H9 (cell line): ENCODE data around the gene SH3TC1. TPM values are rescaled to one million over a fixed set of nuclear protein-coding genes. Genes with fewer than 3 reads are reported as not detected.

Experiments
- DNase-seq: peaks from one replicate; pipeline ENCODE4 v3.0.0-alpha.2; 2017
- H2AFZ ChIP-seq: one replicate; pipeline ENCODE4 v1.6.1; 2013; ENCODE audit warnings: mild to moderate bottlenecking, low read length, control low read depth, moderate library complexity
- H2AK5ac ChIP-seq: 2 replicates; pipeline ENCODE4 v1.6.1; 2013; ENCODE audit warnings: low read length, control low read depth, mixed read lengths; ENCODE audit not compliant: insufficient read length
- H2BK120ac ChIP-seq: one replicate; pipeline ENCODE4 v1.6.1; 2013; ENCODE audit warnings: low read depth, mild to moderate bottlenecking, low read length, control low read depth, inconsistent platforms; ENCODE audit not compliant: poor library complexity, severe bottlenecking
- H2BK12ac ChIP-seq: 2 replicates; pipeline ENCODE4 v1.6.1; 2013; ENCODE audit warnings: low read length, control low read depth, mixed read lengths, low read depth; ENCODE audit not compliant: insufficient read length
- H2BK15ac ChIP-seq: 2 replicates; pipeline ENCODE4 v1.6.1; 2013; ENCODE audit warnings: low read depth, low read length, control low read depth
- H2BK20ac ChIP-seq: one replicate; pipeline ENCODE4 v1.6.1; 2013; ENCODE audit warnings: low read depth, mild to moderate bottlenecking, low read length, control low read depth, inconsistent platforms; ENCODE audit not compliant: poor library complexity, severe bottlenecking
- H2BK5ac ChIP-seq: 2 replicates; pipeline ENCODE4 v1.6.1; 2013; ENCODE audit warnings: low read length, control low read depth, mixed read lengths; ENCODE audit not compliant: insufficient read length
- H3K14ac ChIP-seq: 2 replicates; pipeline ENCODE4 v1.6.1; 2013; ENCODE audit warnings: low read length, control low read depth; ENCODE audit not compliant: insufficient read depth
- H3K18ac ChIP-seq: 2 replicates; pipeline ENCODE4 v1.6.1; 2013; ENCODE audit warnings: low read depth, mild to moderate bottlenecking, mixed read lengths, low read length, control low read depth; ENCODE audit not compliant: insufficient read length
- H3K23ac ChIP-seq: 2 replicates; pipeline ENCODE4 v1.6.1; 2013; ENCODE audit warnings: low read length, control low read depth, mixed read lengths, low read depth; ENCODE audit not compliant: insufficient read length
- H3K23me2 ChIP-seq: 2 replicates; pipeline ENCODE4 v1.6.1; 2013; ENCODE audit warnings: low read depth, mild to moderate bottlenecking, mixed read lengths, low read length, control low read depth; ENCODE audit not compliant: insufficient read length, poor library complexity, severe bottlenecking
- H3K27ac ChIP-seq: 2 replicates; pipeline ENCODE4 v1.5.1; 2013; ENCODE audit warnings: low read length, control low read depth, mixed read lengths, low read depth; ENCODE audit not compliant: insufficient read length
- H3K27me3 ChIP-seq: 2 replicates; pipeline ENCODE4 v1.6.1; 2013; ENCODE audit warnings: low read length, control low read depth, inconsistent platforms; ENCODE audit not compliant: insufficient read depth
- H3K4ac ChIP-seq: 2 replicates; pipeline ENCODE4 v1.6.1; 2013; ENCODE audit warnings: low read depth, mild to moderate bottlenecking, control low read depth, inconsistent platforms, low read length, moderate library complexity
- H3K4me1 ChIP-seq: 2 replicates; pipeline ENCODE4 v1.6.1; 2013; ENCODE audit warnings: low read length, control low read depth, inconsistent platforms; ENCODE audit not compliant: insufficient read depth
- H3K4me2 ChIP-seq: 2 replicates; pipeline ENCODE4 v1.6.1; 2013; ENCODE audit warnings: low read length, control low read depth, mixed read lengths; ENCODE audit not compliant: insufficient read length, insufficient read depth
- H3K56ac ChIP-seq: 2 replicates; pipeline ENCODE4 v1.6.1; 2013; ENCODE audit warnings: low read depth, mild to moderate bottlenecking, mixed read lengths, low read length, control low read depth; ENCODE audit not compliant: insufficient read length
- H3K79me1 ChIP-seq: 2 replicates; pipeline ENCODE4 v1.6.1; 2013; ENCODE audit warnings: low read depth, mild to moderate bottlenecking, moderate library complexity, low read length, control low read depth, inconsistent platforms; ENCODE audit not compliant: insufficient read depth, poor library complexity, severe bottlenecking
- H3K79me2 ChIP-seq: 2 replicates; pipeline ENCODE4 v1.6.1; 2013; ENCODE audit warnings: low read length, control low read depth, inconsistent platforms; ENCODE audit not compliant: insufficient read depth
- H3K9ac ChIP-seq: 2 replicates; pipeline ENCODE4 v1.6.1; 2013; ENCODE audit warnings: low read length, control low read depth, mixed read lengths; ENCODE audit not compliant: insufficient read length; ENCODE audit errors: extremely low read depth
- H3K9me3 ChIP-seq: one replicate; pipeline ENCODE4 v1.6.1; 2013; ENCODE audit warnings: low read depth, low read length, inconsistent platforms; ENCODE audit not compliant: control insufficient read depth
- H3T11ph ChIP-seq: one replicate; pipeline ENCODE4 v1.6.1; 2013; ENCODE audit warnings: mild to moderate bottlenecking, low read length, control low read depth, inconsistent platforms
- H4K20me1 ChIP-seq: one replicate; pipeline ENCODE4 v1.6.1; 2013; ENCODE audit not compliant: control insufficient read depth, insufficient read length, insufficient read depth
- H4K5ac ChIP-seq: 2 replicates; pipeline ENCODE4 v1.6.1; 2013; ENCODE audit warnings: low read depth, mild to moderate bottlenecking, mixed read lengths, low read length, control low read depth; ENCODE audit not compliant: insufficient read length
- H4K8ac ChIP-seq: replicated peaks from 2 replicates; pipeline ENCODE4 v1.6.1; 2013; ENCODE audit warnings: low read length, control low read depth, mixed read lengths, low read depth; ENCODE audit not compliant: insufficient read length
- H4K91ac ChIP-seq: 2 replicates; pipeline ENCODE4 v1.6.1; 2013; ENCODE audit warnings: low read depth, mild to moderate bottlenecking, moderate library complexity, mixed read lengths, low read length, control low read depth; ENCODE audit not compliant: insufficient read length
- H3K27ac Mint-ChIP-seq, 3 experiments: 2 replicates in 2 of 3; 3 replicates in 1 of 3; pipeline ENCODE4 v1.8.0; 2020 to 2021; ENCODE audit warnings: mixed read lengths in 3 of 3, mild to moderate bottlenecking in 1 of 3, moderate library complexity in 1 of 3
- H3K27me3 Mint-ChIP-seq: 2 replicates; pipeline ENCODE4 v1.8.0; 2021; ENCODE audit warnings: low read depth, mild to moderate bottlenecking, moderate library complexity, mixed read lengths
- H3K36me3 Mint-ChIP-seq, 3 experiments: 2 replicates in 2 of 3; 3 replicates in 1 of 3; pipeline ENCODE4 v1.8.0; 2020 to 2021; ENCODE audit warnings: low read depth in 3 of 3, mixed read lengths in 3 of 3; ENCODE audit not compliant: insufficient read depth in 1 of 3
- H3K4me1 Mint-ChIP-seq, 2 experiments: 2 replicates each; pipeline ENCODE4 v1.8.0; 2020; ENCODE audit warnings: mixed read lengths in 2 of 2
- H3K4me3 Mint-ChIP-seq, 2 experiments: 2 replicates in 1 of 2; 3 replicates in 1 of 2; pipeline ENCODE4 v1.8.0; 2020 to 2021; ENCODE audit warnings: mild to moderate bottlenecking in 2 of 2, mixed read lengths in 2 of 2, moderate library complexity in 1 of 2
- H3K9me3 Mint-ChIP-seq, 2 experiments: 2 replicates in 1 of 2; 3 replicates in 1 of 2; pipeline ENCODE4 v1.8.0; 2020; ENCODE audit warnings: mild to moderate bottlenecking in 2 of 2, mixed read lengths in 2 of 2, moderate library complexity in 1 of 2
- WGBS: extraction: QIAGEN DNeasy Blood & Tissue Kit; methylation state at CpG from one replicate; pipeline ENCODE4 v1.1.7; 2013; ENCODE audit warnings: missing lambda C conversion rate, low lambda C conversion rate, mixed read lengths; ENCODE audit not compliant: insufficient read length; ENCODE audit errors: extremely low coverage; 5-methylcytosine and 5-hydroxymethylcytosine counted together
- total RNA-seq: library from RNA; stranded (reverse); gene quantifications from 2 replicates; pipeline ENCODE4 v1.2.1, GENCODE V29; 2021
- TF ChIP-seq, protein P1 (sequence below): fragments of 200-600 bp; sonication (generic); conservative IDR thresholded peaks from 3 replicates; pipeline ENCODE4 v1.8.0; 2021; ENCODE audit warnings: antibody characterized with exemption, mild to moderate bottlenecking

Gene SH3TC1
- total RNA-seq, 1 experiment from 2014 or later = 0.74 TPM

DNA sequence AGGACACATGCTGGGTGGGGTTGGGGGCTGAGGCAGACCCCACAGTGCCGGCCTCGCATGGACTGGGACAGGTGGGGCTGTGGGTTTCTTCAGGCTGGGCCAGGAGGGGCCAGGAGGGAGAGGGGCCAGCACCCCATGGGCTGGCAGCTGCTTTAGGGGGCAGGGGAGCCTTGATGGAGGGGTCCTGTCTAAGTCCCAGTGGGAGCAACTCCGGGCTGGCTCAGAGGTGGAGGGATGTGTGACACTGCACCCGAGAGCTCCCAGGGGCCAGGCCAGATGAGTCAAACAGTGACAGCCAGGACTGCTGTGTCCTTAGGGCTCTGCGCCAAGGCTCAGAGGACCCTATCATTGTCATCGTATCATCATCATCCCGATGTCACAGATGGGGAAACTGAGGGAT, 36.1 kb upstream of the SH3TC1 start:
- Histone ChIP-seq H3K4me1 (no peaks in the 10 kb centered on the region), H3K27ac (no peak overlapping the region), H3K4me2 (no peak overlapping the region), H3K23me2 (peaks cover 8% of the 10 kb centered on the region), H3K79me2 (no peaks in the 10 kb centered on the region), H3K14ac (no peak overlapping the region; the same call in 1 of the 2 replicates), H3K4ac (no peak overlapping the region), H3K79me1 (no peaks in the 10 kb centered on the region), H2BK15ac (no peak overlapping the region), H3K9me3 (no peaks in the 10 kb centered on the region), H3K23ac (no peak overlapping the region), H3K56ac (no peak overlapping the region), H4K8ac (no peak overlapping the region), H3K18ac (no peak overlapping the region), H2BK5ac (no peak overlapping the region), H2BK20ac (no peak overlapping the region), H4K20me1 (no peaks in the 10 kb centered on the region), H4K5ac (no peak overlapping the region), H2BK120ac (no peak overlapping the region), H2BK12ac (no peak overlapping the region), H3K27me3 (no peaks in the 10 kb centered on the region), H3K9ac (no peak overlapping the region), H2AK5ac (no peak overlapping the region), H2AFZ (no peak overlapping the region), H3T11ph (no peak overlapping the region), H4K91ac (no peak overlapping the region)
- TF ChIP-seq, protein P1, sequence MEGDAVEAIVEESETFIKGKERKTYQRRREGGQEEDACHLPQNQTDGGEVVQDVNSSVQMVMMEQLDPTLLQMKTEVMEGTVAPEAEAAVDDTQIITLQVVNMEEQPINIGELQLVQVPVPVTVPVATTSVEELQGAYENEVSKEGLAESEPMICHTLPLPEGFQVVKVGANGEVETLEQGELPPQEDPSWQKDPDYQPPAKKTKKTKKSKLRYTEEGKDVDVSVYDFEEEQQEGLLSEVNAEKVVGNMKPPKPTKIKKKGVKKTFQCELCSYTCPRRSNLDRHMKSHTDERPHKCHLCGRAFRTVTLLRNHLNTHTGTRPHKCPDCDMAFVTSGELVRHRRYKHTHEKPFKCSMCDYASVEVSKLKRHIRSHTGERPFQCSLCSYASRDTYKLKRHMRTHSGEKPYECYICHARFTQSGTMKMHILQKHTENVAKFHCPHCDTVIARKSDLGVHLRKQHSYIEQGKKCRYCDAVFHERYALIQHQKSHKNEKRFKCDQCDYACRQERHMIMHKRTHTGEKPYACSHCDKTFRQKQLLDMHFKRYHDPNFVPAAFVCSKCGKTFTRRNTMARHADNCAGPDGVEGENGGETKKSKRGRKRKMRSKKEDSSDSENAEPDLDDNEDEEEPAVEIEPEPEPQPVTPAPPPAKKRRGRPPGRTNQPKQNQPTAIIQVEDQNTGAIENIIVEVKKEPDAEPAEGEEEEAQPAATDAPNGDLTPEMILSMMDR = no peak
- Mint-ChIP-seq H3K27me3 (peaks cover 44% of the 10 kb centered on the region), H3K36me3 (no peaks in the 10 kb centered on the region), H3K4me1 (peaks cover 7 to 9% of the 10 kb centered on the region in 2 experiments), H3K9me3 (peaks cover 4 to 6% of the 10 kb centered on the region in 2 experiments; a peak in 4 of 5 replicates), H3K27ac (no peak overlapping the region), H3K4me3 (no peak overlapping the region)
- no peak for DNase-seq
- no CpG with 5 or more reads among the region's 7 CpGs for WGBS
